Articular chondrocyte of knee joint (primary cell): ENCODE measurements around the gene IGBP1. TPM values are rescaled to one million over a fixed set of nuclear protein-coding genes. Genes with fewer than 3 reads are reported as not detected.

Source experiments
- total RNA-seq: library from RNA; depleted of rRNA; stranded (reverse); fragments of >200 nt; gene quantifications from 2 replicates; pipeline ENCODE4 v1.2.3, GENCODE V29; 2012

IGBP1 gene
- 80.3 and 90.7 TPM in 2 replicates for total RNA-seq

DNA sequence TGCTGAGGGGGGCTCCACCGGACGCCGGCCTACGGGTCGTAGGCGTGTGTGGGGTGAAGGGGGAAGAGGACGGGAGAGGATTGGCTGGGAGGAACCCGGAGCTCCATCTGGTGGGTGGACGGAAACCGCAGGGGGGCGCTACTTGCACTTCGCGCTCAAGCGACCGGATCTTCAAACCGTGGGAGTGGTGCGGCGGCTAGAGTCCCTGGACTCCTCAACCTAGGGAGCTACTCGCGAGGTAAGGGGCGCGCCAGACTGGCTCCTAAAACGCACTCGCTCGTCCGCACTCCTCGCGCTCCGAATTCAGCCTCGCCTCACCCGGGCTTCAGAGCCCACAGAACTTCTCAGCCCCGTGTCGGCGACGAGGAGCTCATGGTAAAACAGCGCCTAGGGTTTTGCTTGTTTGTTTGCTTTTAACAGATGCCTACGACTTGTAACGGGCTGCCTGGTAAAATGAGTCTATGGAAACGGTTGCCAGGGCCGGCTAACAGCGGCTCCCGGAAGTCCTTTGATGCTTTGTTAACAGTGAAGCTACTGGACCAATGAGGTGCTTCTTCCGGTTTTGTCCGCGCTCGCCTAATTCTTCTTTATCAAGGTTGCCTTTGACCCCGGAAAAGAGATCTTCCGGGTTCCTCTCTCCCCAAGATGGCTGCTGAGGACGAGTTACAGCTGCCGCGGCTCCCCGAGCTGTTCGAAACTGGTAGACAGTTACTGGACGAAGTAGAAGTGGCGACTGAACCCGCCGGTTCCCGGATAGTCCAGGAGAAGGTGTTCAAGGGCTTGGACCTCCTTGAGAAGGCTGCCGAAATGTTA is at the start of gene IGBP1:
Gene IGBP1, plus strand, starts transcription at position 145 of the 813 bp plus-strand sequence. Its CDS starts 501 bp downstream, at position 646.

DNA sequence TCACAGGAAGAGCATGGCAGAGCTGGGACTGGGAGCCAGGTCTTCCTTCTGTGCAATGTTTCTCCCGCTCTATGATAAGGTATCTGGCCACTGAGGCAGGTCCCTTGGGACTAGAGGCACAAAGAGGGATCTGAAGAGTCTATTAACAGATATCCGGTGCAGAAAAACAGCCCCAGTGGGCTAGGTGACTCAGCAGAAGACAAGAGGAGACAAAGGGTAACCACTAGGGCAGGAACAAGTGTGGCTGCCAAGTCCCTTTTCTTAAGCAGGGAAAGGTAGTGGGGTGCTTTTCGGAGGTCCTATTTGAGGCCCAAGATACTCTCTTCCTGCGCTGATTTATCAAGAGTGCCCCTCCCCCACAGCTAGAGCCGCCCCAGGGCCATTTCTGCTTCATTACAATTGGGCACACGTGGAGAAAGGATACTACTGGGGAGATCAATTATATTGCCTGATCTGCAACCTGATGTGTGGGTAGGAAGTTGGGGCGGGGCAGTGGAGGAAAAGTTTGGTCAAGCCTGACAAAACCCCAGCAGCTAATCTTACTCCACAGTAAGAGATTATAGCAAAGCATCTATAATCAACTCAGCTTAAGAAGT is 43.8 kb downstream of the IGBP1 start, which contains the start of gene DGAT2L6:
Gene DGAT2L6, plus strand, starts transcription at position 546 of the 596 bp plus-strand sequence. CDS start 100 bp downstream, outside the sequence.

Other genes starting within 250 kb of the IGBP1 start
- gene AWAT2, start 83.5 kb upstream of the IGBP1 start, total RNA-seq = not detected in 2 replicates
- gene OTUD6A, start 71.0 kb upstream of the IGBP1 start, total RNA-seq = not detected in 2 replicates
- gene DGAT2L6, start 44.0 kb downstream of the IGBP1 start, total RNA-seq = not detected in 2 replicates
- not detected in 2 replicates for gene AWAT1, start 101.2 kb downstream of the IGBP1 start, total RNA-seq
- gene P2RY4, start 126.8 kb downstream of the IGBP1 start, total RNA-seq = 0.43 and 0.52 TPM in 2 replicates
- not detected in 2 replicates for gene ARR3, start 134.9 kb downstream of the IGBP1 start, total RNA-seq
- gene RAB41, start 148.7 kb downstream of the IGBP1 start, total RNA-seq = not detected in 2 replicates
- 59.9 and 63.0 TPM in 2 replicates for gene PDZD11, start 156.5 kb downstream of the IGBP1 start, total RNA-seq
- 6.9 and 10.4 TPM in 2 replicates for gene KIF4A, start 156.7 kb downstream of the IGBP1 start, total RNA-seq